Measurements from ENCODE around the gene ZNF784.

DNA sequence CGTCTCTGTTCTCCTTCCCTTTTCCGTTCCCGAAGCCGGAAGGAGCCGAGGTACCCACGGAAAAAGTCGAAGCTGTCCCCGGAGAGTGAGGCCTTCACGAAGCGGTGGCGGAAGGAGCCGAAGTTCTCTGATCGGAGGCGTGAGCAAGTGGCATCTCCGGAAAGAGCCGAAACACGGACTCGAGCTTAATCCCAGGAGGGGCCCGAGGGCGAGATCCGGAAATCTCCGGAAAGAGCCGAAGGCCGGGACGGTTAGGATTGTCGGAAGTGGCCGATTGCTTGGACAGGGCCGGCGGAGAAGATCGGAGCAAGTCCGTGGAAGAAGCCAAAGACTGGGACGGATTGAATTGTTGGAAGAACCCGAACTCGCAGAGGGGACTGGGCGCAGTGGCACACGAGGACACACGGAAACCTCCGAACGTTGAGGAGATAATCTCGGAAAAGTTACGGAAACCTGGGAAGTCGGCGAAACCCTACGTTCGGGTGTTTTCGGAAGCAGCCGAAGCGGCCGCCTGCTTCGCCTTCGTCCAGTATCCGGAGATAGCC, 30.0 kb upstream of the ZNF784 start:
- TF ChIP-seq POLR2A (IDR thresholded peaks at IDR 0.05; ENCODE audit: low read length) (no peak), CTCF (IDR thresholded peaks at IDR 0.05) (no peak), EP300 (IDR thresholded peaks at IDR 0.05) (no peak), PHF8 (IDR thresholded peaks at IDR 0.05; ENCODE audit: borderline replicate concordance, low read depth) (no peak), ESRRA (IDR thresholded peaks at IDR 0.05; ENCODE audit: borderline replicate concordance, low read length) (no peak), RAD21 (conservative IDR thresholded peaks at IDR 0.05 in 1 of 2, IDR thresholded peaks at IDR 0.05 in 1 of 2) (no peak), BHLHE40 (IDR thresholded peaks at IDR 0.05; ENCODE audit: low read depth, low read length) (no peak), RFX5 (IDR thresholded peaks at IDR 0.05) (no peak), RCOR1 (IDR thresholded peaks at IDR 0.05; ENCODE audit: low read depth, low read length) (no peak)
- TF ChIP-seq, protein P1, sequence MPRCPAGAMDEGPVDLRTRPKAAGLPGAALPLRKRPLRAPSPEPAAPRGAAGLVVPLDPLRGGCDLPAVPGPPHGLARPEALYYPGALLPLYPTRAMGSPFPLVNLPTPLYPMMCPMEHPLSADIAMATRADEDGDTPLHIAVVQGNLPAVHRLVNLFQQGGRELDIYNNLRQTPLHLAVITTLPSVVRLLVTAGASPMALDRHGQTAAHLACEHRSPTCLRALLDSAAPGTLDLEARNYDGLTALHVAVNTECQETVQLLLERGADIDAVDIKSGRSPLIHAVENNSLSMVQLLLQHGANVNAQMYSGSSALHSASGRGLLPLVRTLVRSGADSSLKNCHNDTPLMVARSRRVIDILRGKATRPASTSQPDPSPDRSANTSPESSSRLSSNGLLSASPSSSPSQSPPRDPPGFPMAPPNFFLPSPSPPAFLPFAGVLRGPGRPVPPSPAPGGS (IDR thresholded peaks at IDR 0.05) = no peak
- TF ChIP-seq, protein P2, sequence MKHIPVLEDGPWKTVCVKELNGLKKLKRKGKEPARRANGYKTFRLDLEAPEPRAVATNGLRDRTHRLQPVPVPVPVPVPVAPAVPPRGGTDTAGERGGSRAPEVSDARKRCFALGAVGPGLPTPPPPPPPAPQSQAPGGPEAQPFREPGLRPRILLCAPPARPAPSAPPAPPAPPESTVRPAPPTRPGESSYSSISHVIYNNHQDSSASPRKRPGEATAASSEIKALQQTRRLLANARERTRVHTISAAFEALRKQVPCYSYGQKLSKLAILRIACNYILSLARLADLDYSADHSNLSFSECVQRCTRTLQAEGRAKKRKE (CRISPR knock-in tag; IDR thresholded peaks at IDR 0.05; ENCODE audit: low read depth) = no peak

Measured in A549 (cell line).